ENCODE data around the gene SATB2. TPM values are rescaled to one million over a fixed set of nuclear protein-coding genes. Genes with fewer than 3 reads are reported as not detected.
A peak's percentile ranks its signal among the peaks of the same experiment; 100 is the strongest.

The SATB2 gene
- total RNA-seq, 1 donor from 2014 or later: 1.1 TPM

- ATAC-seq: no peak
These were observed 140.1 kb downstream of the SATB2 start for GRCh38 chr2:199317646-199318045.

DNA sequence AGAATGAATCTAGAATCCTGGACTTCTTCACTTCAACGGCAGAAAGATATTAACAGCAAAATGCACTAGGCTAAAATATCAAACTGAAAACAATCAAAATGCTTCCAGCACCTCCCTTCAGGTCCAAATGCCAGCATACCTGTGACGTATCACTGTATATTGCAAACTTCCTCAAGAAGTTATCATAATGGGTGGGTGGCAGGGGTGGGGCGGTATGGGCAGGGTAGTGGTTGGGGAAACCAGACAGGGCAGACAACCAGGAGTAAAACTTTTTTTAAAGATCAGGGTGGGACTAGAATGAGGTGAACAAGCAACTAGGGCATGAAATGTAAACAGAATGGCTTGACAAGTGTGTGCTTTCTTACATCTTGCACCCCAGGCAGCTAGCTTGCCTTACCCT is 140.9 kb downstream of the SATB2 start:
- peak; percentile 43 for ATAC-seq

GRCh38 chr2:199315299-199316179 is 142.2 kb downstream of the SATB2 start:
- ATAC-seq: no peak

GRCh38 chr2:199312931-199313330 is 144.8 kb downstream of the SATB2 start:
- ATAC-seq: no peak

DNA sequence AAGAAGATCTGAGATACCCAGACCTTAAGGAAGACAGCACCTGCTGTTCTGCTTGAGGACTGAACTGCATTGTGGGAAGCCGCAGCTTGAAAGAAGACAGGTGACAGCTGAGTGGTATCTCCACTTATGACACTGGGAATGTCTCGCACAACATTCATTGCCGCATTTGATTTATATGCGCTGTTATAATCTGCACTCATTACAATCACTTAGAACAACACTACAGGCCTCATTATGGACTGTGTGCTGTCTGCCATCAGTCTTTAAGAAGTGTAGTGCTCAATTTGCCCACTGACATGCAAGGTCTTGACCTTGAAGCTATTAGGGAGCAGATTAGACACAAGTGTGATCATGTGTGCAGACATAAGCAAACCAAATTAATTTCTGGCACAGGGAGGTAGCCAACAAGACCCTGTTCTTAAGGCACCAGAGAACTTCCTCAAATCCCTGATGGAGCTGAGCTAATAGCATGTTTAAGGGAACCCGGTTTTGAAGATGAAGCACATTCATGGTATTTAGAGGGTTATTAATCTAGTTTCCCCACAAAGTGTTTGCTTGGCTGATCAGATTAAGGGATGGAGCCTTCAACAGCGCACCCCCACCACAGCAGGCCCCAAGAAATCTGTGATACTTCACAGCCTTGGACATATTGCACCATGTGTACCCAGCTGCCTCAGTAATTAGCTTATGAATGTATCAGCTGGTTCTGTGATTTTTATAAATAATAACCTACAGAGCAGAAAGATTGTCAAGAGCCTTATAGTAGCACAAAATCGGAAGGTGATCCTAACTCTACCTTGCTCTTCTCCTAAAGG is 146.8 kb downstream of the SATB2 start:
- ATAC-seq: no peak

- ATAC-seq: no peak
These were observed 147.8 kb downstream of the SATB2 start for GRCh38 chr2:199309973-199310372.

DNA sequence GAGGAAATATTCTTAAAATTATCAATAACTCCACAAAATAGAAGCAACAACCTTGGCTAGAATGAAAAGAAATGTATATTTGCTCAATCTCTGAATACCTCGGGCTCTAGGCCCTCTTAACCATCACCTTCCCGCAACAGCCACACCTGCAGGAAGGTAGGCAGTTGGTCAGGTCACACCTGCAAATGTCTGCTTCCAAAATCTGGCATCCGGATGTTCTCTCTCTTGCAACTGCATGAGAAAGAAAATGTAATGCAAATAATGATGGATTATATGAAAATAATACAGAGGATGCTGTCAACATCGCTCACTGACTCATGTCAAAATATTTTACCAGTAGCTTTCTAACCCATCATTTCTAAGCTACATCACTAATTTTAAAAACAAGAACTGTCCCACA is 148.3 kb downstream of the SATB2 start:
- no peak for ATAC-seq

- no peak for ATAC-seq
These were observed 149.2 kb downstream of the SATB2 start for GRCh38 chr2:199308567-199308966.

- no peak for ATAC-seq
These were observed 150.3 kb downstream of the SATB2 start for GRCh38 chr2:199307461-199307860.

GRCh38 chr2:199306116-199306515 is 151.6 kb downstream of the SATB2 start:
- no peak for ATAC-seq

DNA sequence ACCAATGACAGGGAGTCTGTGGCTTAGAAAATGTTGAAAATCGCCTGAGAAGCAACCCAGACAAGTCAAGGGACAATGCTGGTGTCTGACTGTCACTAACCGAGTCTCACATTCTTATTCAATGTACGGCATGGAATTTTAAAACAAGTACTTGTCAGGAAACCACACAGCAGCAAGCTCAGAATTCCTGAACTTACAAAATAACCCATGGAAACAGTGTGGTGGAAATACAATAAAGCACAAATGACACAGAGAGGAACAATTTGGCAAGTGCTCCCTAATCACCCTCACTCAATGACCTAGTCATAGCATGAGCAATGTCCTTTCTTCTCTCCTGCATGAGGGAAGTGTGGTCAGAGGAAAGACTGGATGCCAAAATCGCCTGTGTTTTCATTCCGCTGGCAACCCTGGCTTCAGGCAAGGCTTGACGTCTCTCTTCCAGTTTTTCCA is 154.0 kb downstream of the SATB2 start:
- no peak for ATAC-seq

GRCh38 chr2:199302851-199303250 is 154.9 kb downstream of the SATB2 start:
- ATAC-seq: no peak

DNA sequence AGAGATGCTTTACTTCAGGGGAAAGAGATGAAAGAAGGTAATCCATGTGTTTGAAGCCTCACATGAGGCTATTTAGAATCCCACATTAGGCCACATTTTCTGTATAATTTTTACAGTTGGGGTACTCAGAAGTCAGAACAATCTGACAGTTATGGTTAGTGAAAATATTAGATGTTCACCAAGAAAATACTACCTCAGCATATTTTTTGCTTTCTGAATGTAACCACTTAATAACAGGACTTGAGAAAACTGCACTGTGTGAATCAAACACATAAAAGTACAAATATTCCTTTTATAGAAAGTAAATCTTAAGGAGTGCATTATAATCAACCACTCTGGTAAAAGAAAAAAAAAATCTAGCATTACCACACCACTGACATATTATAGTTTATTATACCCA is 169.3 kb downstream of the SATB2 start:
- no peak for ATAC-seq

DNA sequence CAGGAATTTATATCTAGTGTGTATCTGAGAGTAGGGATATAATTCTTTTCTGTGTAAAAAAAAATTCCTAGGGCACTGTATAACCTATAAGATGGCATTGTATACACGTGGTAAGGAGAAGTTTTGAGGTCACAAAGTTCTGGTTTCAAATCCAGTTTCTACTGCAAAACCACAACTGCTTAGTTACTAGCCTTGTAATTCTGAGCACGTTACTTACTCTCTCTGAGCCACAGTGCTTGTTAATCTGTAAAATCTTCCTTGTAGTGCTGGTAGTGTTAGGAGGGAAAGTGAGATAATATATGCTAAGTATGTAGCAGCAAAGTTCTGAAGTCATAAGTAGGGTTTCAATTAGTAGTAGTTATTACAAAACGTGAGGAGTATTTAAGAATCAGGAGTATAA is 175.4 kb downstream of the SATB2 start:
- no peak for ATAC-seq

DNA sequence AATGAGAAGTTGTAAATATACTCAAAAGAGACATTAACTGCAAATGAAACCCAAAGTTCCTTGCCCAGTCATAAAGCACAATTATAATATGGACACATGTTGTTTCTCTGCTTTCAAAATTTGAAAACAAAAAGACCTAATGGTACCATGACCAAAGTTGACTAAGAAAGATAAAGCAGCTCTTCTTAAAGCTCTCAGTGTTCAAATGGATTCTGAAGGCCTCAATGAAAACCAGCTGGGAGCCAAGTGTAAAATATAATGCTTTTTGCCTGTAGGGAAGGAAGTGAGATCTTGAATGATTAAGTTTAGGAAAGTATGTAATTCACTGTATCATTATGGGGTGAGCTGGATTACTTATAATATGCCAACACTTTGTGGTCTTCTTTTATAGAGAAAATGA is 178.6 kb downstream of the SATB2 start:
- ATAC-seq: no peak

DNA sequence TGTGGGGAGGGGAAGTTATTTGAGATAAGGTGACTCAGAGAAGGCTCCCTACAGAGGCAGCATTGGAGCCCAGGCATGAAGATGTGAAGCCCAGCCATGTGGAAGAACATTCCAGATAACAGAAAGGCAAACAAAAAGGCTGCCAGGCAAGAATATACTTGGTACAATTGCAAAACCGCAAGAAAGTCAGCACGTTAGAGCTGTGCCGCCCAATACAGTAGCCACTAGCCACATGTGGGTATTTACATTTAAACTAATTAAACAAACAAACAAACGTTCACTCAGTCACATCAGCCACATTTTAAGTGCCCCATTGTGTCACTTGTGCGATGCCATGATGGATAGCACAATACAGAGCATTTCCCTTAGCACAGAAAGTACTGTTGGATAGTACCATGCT is 179.6 kb downstream of the SATB2 start:
- no peak for ATAC-seq

GRCh38 chr2:199273042-199273511 is 184.7 kb downstream of the SATB2 start:
- no peak for ATAC-seq

DNA sequence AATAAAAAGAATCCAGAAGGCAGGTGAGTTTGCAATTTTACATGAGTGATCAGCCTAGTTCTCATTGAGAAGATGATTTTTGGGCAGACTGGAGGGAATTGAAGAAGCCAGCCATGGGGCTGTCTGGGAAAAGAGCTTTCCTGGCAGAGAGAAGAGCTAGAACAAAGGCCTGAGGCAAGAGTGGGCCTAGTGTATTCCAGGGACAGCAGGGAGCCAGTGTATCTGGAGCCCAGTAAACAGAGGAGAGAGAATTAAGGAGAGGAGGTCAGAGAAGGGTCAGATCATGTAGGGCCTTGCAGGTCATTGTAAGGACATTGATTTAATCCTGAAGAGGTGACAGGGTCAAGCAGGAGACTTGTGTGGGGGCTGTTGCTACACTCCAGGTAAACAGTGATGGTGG is 195.8 kb downstream of the SATB2 start:
- no peak for ATAC-seq

GRCh38 chr2:199261239-199261638 is 196.5 kb downstream of the SATB2 start:
- no peak for ATAC-seq

DNA sequence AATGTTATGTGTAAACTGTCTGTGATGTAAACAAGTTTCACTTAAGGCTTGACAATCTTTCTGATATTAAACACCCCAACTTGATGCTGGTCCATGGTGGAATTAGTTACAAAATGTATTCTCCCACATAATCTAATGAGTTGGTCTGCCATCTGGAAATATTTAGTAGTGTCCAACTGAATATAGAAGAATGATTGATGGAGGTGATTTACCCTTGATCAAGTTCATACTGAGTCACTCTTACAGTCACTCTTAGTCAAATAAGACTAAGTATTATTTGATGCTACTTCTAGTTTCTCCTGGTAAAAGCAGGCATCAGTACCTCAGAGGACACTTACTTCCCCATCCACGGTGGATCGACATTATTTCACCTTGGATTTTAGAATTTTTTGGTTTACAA is 198.1 kb downstream of the SATB2 start:
- ATAC-seq: no peak

DNA sequence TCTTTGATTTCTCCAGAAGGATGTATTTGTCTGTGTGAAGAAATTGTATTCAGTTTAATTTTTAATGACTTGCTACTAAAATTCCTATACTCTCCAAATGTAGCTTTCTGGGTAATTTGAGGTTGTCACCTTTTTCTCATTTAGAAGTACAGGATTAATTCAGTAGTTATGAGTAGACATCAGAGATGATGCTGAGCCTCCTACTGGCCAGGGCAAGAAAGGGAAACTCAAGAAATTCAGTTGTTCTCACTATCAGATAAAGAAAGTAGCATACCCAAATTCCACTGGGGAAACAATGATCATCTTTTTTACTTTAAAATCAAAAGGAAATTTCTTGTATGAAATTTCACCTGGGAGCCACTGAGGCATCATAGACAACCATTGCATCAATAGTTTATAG is 199.4 kb downstream of the SATB2 start:
- no peak for ATAC-seq

- no peak for ATAC-seq
These were observed 200.2 kb downstream of the SATB2 start for GRCh38 chr2:199257261-199258224.
